B cell (primary cell): ENCODE measurements around the gene UBXN7. TPM values are rescaled to one million over a fixed set of nuclear protein-coding genes. Genes with fewer than 3 reads are reported as not detected.
"Not testable (repeated sequence)": the region's sequence is repeated elsewhere in the genome, so short reads cannot be mapped to it uniquely, and the experiment has no call there.

Source experiments
- ATAC-seq: fragments of 200-7000 bp; cut with Tn5 transposase; one replicate; pipeline ENCODE4 v1.10.0; 2021; ENCODE audit warnings: low read depth, mild to moderate bottlenecking, moderate number of reproducible peaks, moderate library complexity
- CTCF ChIA-PET: fragments of 350-600 bp; sonication (Branson Sonifier 250); formaldehyde crosslinking; loops from one replicate; lab custom pipeline; 2021; ENCODE audit warnings: antibody characterized with exemption, inconsistent platforms; lab: Charles Lee
- POLR2A ChIA-PET: fragments of 350-600 bp; sonication (Branson Sonifier 250); formaldehyde crosslinking; loops from one replicate; lab custom pipeline; 2021; ENCODE audit warnings: antibody characterized with exemption; lab: Charles Lee
- DNase-seq: peaks from one replicate; pipeline ENCODE4 v3.0.0; 2013
- H2AFZ ChIP-seq: 2 replicates; pipeline ENCODE4 v1.6.1; 2012; ENCODE audit warnings: mild to moderate bottlenecking, low read depth, low read length; ENCODE audit not compliant: insufficient read depth, poor library complexity, severe bottlenecking
- H3K27ac ChIP-seq, 2 donors: 1 replicate in 1 of 2; 2 replicates in 1 of 2; pipeline ENCODE4 v1.5.1; 2012 to 2013; ENCODE audit warnings: low read length in 2 of 2, mild to moderate bottlenecking in 2 of 2, moderate library complexity in 1 of 2
- H3K27me3 ChIP-seq, 4 experiments: fragments of 200-600 bp in 1 of 4; sonication (generic) in 1 of 4; replicated peaks in 1 of 4; 1 replicate in 2 of 4; 2 replicates in 2 of 4; pipeline versions ENCODE4 v1.6.1 to v1.7.0; 2013 to 2016; ENCODE audit warnings: low read length in 3 of 4, mild to moderate bottlenecking in 2 of 4, mixed read lengths in 1 of 4, moderate library complexity in 1 of 4; ENCODE audit not compliant: insufficient read depth in 4 of 4, control insufficient read depth in 3 of 4; ENCODE audit errors: control extremely low read depth in 1 of 4
- H3K36me3 ChIP-seq, 2 experiments: replicated peaks in 1 of 2; 1 replicate in 1 of 2; 2 replicates in 1 of 2; pipeline versions ENCODE4 v1.6.1 to v1.7.1; 2013; ENCODE audit warnings: low read length in 1 of 2; ENCODE audit not compliant: insufficient read depth in 2 of 2, control insufficient read depth in 1 of 2; ENCODE audit errors: control extremely low read depth in 1 of 2, extremely low read depth in 1 of 2
- H3K4me1 ChIP-seq, 2 donors: fragments of 200-600 bp in 1 of 2; sonication (generic) in 1 of 2; 1 replicate in 1 of 2; 2 replicates in 1 of 2; pipeline versions ENCODE4 v1.5.1 to v1.6.1; 2013 to 2017; ENCODE audit warnings: low read length in 2 of 2; ENCODE audit not compliant: control insufficient read depth in 2 of 2, insufficient read depth in 2 of 2
- H3K4me2 ChIP-seq: replicated peaks from 2 replicates; pipeline ENCODE3; 2012; ENCODE audit warnings: mild to moderate bottlenecking, low read depth, low read length; ENCODE audit not compliant: poor library complexity, severe bottlenecking
- H3K4me3 ChIP-seq, 5 experiments: fragments of 200-600 bp in 1 of 5; sonication (generic) in 1 of 5; 1 replicate in 3 of 5; 2 replicates in 2 of 5; pipeline versions ENCODE4 v1.5.1 to v1.7.0; 2011 to 2016; ENCODE audit warnings: low read length in 4 of 5, mild to moderate bottlenecking in 4 of 5, low read depth in 2 of 5, control low read depth in 1 of 5, moderate library complexity in 1 of 5; ENCODE audit not compliant: insufficient read depth in 1 of 5; ENCODE audit errors: control extremely low read depth in 1 of 5, extremely low read depth in 1 of 5
- H3K79me2 ChIP-seq: fragments of 200-600 bp; sonication (generic); one replicate; pipeline ENCODE4 v1.6.0; 2016; ENCODE audit warnings: low read length; ENCODE audit not compliant: control insufficient read depth, insufficient read depth
- H3K9ac ChIP-seq: fragments of 200-600 bp; sonication (generic); 2 replicates; pipeline ENCODE4 v1.6.1; 2017; ENCODE audit warnings: mild to moderate bottlenecking, low read length, moderate library complexity
- H3K9me3 ChIP-seq, 3 donors: one replicate each; pipeline versions ENCODE4 v1.6.1 to v1.7.1; 2013; ENCODE audit warnings: low read length in 2 of 3; ENCODE audit not compliant: control insufficient read depth in 2 of 3, insufficient read depth in 1 of 3; ENCODE audit errors: control extremely low read depth in 1 of 3
- H4K20me1 ChIP-seq: 2 replicates; pipeline ENCODE4 v1.6.0; 2012; ENCODE audit warnings: mild to moderate bottlenecking, low read length; ENCODE audit not compliant: insufficient read depth, control insufficient read depth, poor library complexity, severe bottlenecking
- H3K27ac Mint-ChIP-seq: one replicate; pipeline ENCODE4 v1.8.0; 2021; ENCODE audit warnings: mixed read lengths
- H3K27me3 Mint-ChIP-seq: one replicate; pipeline ENCODE4 v1.8.0; 2021; ENCODE audit warnings: mixed read lengths
- H3K4me1 Mint-ChIP-seq: one replicate; pipeline ENCODE4 v1.8.0; 2021; ENCODE audit warnings: mixed read lengths
- H3K4me3 Mint-ChIP-seq: one replicate; pipeline ENCODE4 v1.8.0; 2021; ENCODE audit warnings: mixed read lengths
- H3K9me3 Mint-ChIP-seq: one replicate; pipeline ENCODE4 v1.8.0; 2022; ENCODE audit warnings: mixed read lengths; ENCODE audit not compliant: insufficient read depth
- EZH2 ChIP-seq: IDR thresholded peaks from 2 replicates; pipeline ENCODE4 v1.6.1; 2012; ENCODE audit warnings: borderline replicate concordance, low read depth, mild to moderate bottlenecking, moderate library complexity, low read length; ENCODE audit not compliant: insufficient read depth, poor library complexity, severe bottlenecking
- WGBS: methylation state at CpG from one replicate; pipeline ENCODE4 v1.1.5; 2013; ENCODE audit warnings: missing lambda C conversion rate; ENCODE audit not compliant: insufficient coverage; 5-methylcytosine and 5-hydroxymethylcytosine counted together
- intact Hi-C: fragments of 100-400 bp; cut with micrococcal nuclease; formaldehyde crosslinking; loops from one replicate; pipeline ENCODE4 v1.10.0; 2022
- polyA plus RNA-seq: library from polyadenylated mRNA; depleted of rRNA; stranded (reverse); fragments of >200 nt; gene quantifications from 2 replicates; pipeline ENCODE4 v1.2.3, GENCODE V29; 2012
- total RNA-seq, 2 donors: library from RNA; stranded (reverse); fragments of 120-200 nt in 1 of 2; gene quantifications; 1 replicate in 1 of 2; 2 replicates in 1 of 2; pipeline versions ENCODE4 v1.2.3 to v1.2.4, GENCODE V29; 2013 to 2022
- TF ChIP-seq, protein P1 (sequence below): fragments of 200-600 bp; IDR thresholded peaks from one replicate; pipeline ENCODE4 v1.8.0; 2022; ENCODE audit warnings: antibody characterized with exemption, mild to moderate bottlenecking

The UBXN7 gene
- total and polyA plus RNA-seq, 2 donors (not counting 1 experiment from before 2014, with no cell fraction given) = 7.4 to 107 TPM

DNA sequence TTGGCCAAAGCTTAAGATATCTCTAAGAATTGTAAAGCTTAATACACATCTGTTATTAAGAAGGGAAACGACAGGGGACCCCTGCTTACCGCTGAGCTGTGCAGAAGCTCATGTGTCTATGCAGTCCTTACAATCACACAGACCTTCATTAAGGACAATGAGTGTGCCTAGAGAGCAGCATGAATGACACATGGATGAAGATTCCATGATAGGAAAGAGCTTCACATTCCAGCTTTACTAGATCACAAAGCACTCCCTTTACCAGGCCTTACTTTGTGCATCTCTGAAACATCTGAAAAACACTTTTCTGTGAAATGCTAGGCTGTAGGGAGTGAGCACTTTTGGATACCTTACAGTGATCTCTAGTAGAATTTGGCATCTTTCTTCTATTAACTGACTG is 39.3 kb upstream of the UBXN7 start:
- Histone ChIP-seq H3K9me3 (no peaks in the 10 kb centered on the region), H3K9ac (no peak overlapping the region), H3K4me1 (no peaks in the 10 kb centered on the region), H4K20me1 (no peaks in the 10 kb centered on the region), H3K4me3 (no peak overlapping the region), H3K27me3 (no peaks in the 10 kb centered on the region), H3K4me2 (no peak overlapping the region), H3K27ac (no peak overlapping the region), H2AFZ (no peak overlapping the region), H3K79me2 (no peaks in the 10 kb centered on the region), H3K36me3 (peaks cover 6 to 42% of the 10 kb centered on the region in 2 experiments)
- Mint-ChIP-seq H3K27ac (no peak overlapping the region), H3K4me1 (no peaks in the 10 kb centered on the region), H3K4me3 (no peak overlapping the region), H3K27me3 (no peaks in the 10 kb centered on the region), H3K9me3 (no peaks in the 10 kb centered on the region)
- no CpG with 5 or more reads among the region's 2 CpGs for WGBS
- DNase-seq (no peak), ATAC-seq (no peak)
- POLR2A ChIA-PET = interaction anchor here (0.6 kb wide), 1 partner anchor 154 kb away, joined by 3 read pairs; no protein-coding TSS in a partner anchor
- CTCF ChIA-PET = no interaction called here
- intact Hi-C loops = no loop called here
- TF ChIP-seq, protein P1, sequence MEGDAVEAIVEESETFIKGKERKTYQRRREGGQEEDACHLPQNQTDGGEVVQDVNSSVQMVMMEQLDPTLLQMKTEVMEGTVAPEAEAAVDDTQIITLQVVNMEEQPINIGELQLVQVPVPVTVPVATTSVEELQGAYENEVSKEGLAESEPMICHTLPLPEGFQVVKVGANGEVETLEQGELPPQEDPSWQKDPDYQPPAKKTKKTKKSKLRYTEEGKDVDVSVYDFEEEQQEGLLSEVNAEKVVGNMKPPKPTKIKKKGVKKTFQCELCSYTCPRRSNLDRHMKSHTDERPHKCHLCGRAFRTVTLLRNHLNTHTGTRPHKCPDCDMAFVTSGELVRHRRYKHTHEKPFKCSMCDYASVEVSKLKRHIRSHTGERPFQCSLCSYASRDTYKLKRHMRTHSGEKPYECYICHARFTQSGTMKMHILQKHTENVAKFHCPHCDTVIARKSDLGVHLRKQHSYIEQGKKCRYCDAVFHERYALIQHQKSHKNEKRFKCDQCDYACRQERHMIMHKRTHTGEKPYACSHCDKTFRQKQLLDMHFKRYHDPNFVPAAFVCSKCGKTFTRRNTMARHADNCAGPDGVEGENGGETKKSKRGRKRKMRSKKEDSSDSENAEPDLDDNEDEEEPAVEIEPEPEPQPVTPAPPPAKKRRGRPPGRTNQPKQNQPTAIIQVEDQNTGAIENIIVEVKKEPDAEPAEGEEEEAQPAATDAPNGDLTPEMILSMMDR = no peak
- no peak for TF ChIP-seq EZH2

DNA sequence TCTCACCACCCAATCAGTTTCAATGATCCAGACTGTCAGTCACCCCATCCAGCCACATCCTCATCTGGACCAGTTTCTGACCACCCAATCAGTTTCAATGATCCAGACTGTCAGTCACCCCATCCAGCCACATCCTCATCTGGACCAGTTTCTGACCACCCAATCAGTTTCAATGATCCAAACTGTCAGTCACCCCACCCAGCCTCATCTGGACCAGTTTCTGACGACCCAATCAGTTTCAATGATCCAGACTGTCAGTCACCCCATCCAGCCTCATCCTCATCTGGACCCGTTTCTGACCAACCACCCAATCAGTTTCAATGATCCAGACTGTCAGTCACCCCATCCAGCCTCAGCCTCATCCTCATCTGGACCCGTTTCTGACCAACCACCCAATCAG is 38.0 kb upstream of the UBXN7 start:
- H3K4me3 Mint-ChIP-seq, H3K27me3 Mint-ChIP-seq, H3K27ac ChIP-seq, H3K27ac Mint-ChIP-seq, H2AFZ ChIP-seq, H3K9me3 ChIP-seq, ATAC-seq, H3K4me2 ChIP-seq, H3K9ac ChIP-seq, H3K79me2 ChIP-seq, H3K9me3 Mint-ChIP-seq, POLR2A ChIA-PET, H3K27me3 ChIP-seq, H3K4me1 Mint-ChIP-seq, intact Hi-C loops, CTCF ChIA-PET, H3K4me3 ChIP-seq, H3K4me1 ChIP-seq, DNase-seq, H4K20me1 ChIP-seq: not testable (repeated sequence)
- 87% methylated on average over 3 of the region's 3 CpGs for WGBS
- H3K36me3 ChIP-seq = peaks cover 6 to 42% of the 10 kb centered on the region in 2 experiments
